DND-41 (cell line): ENCODE data around the gene RPL10.

Experiments
- EZH2 ChIP-seq: IDR thresholded peaks from 3 replicates; pipeline ENCODE4 v1.6.1; 2012; ENCODE audit warnings: borderline replicate concordance, low read depth, mild to moderate bottlenecking, moderate library complexity, low read length, inconsistent platforms; ENCODE audit not compliant: severe bottlenecking
- TF ChIP-seq, protein P1 (sequence below): IDR thresholded peaks from 2 replicates; pipeline ENCODE4 v1.5.1; 2012; ENCODE audit warnings: borderline replicate concordance, low read length, moderate library complexity, mild to moderate bottlenecking; ENCODE audit not compliant: poor library complexity, severe bottlenecking; ENCODE audit errors: extremely low read depth

DNA sequence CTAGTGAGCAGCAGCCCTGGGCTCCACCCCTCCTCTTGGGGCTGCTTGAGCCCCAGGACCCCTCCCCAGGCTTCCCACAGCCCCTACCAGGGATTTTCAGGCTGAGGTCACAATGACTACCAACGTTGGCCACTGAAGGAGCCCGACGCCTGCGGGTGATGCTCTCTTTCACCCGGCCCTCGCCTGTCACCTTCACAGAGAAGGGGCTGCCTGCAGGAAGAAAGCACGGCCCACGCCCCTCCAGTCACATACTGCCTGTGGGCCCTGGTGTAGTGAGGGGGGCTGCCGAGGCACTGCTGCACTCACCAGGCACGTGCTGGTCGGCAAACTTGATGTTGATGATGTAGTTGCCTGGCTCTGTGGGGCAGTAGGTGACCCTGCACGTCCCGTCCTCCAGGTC lies 45.7 kb upstream of the RPL10 start:
- TF ChIP-seq, protein P1, sequence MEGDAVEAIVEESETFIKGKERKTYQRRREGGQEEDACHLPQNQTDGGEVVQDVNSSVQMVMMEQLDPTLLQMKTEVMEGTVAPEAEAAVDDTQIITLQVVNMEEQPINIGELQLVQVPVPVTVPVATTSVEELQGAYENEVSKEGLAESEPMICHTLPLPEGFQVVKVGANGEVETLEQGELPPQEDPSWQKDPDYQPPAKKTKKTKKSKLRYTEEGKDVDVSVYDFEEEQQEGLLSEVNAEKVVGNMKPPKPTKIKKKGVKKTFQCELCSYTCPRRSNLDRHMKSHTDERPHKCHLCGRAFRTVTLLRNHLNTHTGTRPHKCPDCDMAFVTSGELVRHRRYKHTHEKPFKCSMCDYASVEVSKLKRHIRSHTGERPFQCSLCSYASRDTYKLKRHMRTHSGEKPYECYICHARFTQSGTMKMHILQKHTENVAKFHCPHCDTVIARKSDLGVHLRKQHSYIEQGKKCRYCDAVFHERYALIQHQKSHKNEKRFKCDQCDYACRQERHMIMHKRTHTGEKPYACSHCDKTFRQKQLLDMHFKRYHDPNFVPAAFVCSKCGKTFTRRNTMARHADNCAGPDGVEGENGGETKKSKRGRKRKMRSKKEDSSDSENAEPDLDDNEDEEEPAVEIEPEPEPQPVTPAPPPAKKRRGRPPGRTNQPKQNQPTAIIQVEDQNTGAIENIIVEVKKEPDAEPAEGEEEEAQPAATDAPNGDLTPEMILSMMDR = no peak
- TF ChIP-seq EZH2 = no peak
